GM10266 (cell line): ENCODE measurements around the gene RPF1.

Experiments
- DNase-seq: peaks from one replicate; pipeline ENCODE4 v3.0.0; 2012; ENCODE audit errors: extremely low spot score
- TF ChIP-seq, protein P1 (sequence below): IDR thresholded peaks from 2 replicates; pipeline ENCODE4 v1.5.1; 2012; ENCODE audit warnings: mild to moderate bottlenecking, low read depth; ENCODE audit not compliant: control insufficient read depth, insufficient read depth; ENCODE audit errors: missing control alignments

The RPF1 gene

DNA sequence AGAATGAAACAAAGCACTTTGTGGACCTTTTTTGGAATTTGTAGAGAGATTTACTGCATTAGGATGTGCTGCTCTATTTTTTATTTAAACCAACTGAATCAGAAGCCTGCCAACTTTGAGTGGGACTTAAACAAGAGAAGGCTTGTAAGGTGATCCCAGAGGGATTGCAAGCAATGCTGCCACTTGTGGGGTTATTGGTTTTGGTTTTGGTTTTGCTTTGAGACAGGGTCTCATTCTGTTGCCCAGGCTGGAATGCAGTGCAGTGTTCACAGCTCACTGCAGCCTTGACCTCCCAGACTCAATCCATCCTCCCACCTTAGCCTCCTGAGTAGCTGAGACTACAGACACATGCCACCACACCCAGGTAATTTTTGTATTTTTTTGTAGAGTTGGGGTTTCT lies 59.5 kb downstream of the RPF1 start:
- TF ChIP-seq, protein P1, sequence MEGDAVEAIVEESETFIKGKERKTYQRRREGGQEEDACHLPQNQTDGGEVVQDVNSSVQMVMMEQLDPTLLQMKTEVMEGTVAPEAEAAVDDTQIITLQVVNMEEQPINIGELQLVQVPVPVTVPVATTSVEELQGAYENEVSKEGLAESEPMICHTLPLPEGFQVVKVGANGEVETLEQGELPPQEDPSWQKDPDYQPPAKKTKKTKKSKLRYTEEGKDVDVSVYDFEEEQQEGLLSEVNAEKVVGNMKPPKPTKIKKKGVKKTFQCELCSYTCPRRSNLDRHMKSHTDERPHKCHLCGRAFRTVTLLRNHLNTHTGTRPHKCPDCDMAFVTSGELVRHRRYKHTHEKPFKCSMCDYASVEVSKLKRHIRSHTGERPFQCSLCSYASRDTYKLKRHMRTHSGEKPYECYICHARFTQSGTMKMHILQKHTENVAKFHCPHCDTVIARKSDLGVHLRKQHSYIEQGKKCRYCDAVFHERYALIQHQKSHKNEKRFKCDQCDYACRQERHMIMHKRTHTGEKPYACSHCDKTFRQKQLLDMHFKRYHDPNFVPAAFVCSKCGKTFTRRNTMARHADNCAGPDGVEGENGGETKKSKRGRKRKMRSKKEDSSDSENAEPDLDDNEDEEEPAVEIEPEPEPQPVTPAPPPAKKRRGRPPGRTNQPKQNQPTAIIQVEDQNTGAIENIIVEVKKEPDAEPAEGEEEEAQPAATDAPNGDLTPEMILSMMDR = no peak
- DNase-seq = no peak

DNA sequence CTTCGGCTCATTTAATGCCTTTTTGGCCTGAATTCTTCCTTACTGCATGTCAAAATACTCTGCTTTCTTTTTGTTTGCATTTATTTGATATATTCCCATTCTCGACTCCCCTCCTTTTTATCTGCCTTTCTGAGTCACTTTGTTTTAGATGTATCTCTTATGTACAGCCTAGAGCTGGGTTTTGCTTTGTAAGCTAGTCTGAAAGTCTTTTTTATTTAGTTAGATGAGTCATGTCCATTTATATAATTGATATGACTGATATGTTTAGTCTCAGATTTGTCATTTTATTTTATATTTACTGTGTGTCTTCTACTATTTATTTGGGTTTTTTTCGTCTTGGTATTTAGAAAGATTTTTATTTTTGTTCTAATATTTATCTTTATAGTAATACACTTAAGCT lies 60.9 kb downstream of the RPF1 start:
- TF ChIP-seq, protein P1 = no peak
- DNase-seq = no peak

DNA sequence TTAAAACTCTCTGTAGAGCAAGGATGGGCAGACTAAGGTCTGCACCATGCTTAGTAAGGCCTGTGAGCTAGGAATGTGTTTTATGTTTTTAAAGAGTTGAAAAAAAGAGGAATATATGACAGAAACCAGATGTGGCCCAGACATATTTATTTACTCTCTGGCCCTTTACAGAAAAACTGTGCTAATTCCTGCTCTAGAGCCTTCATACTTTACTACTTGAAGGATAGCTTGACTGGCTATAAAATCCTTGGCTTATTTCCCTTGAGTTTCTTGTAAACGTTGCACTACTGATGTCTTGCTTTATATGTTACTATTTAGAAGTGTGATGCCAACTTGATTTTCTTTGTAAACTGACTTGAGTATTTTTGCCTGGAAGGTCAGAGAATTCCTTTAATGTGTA lies 61.7 kb downstream of the RPF1 start:
- TF ChIP-seq, protein P1 = no peak
- DNase-seq = no peak

DNA sequence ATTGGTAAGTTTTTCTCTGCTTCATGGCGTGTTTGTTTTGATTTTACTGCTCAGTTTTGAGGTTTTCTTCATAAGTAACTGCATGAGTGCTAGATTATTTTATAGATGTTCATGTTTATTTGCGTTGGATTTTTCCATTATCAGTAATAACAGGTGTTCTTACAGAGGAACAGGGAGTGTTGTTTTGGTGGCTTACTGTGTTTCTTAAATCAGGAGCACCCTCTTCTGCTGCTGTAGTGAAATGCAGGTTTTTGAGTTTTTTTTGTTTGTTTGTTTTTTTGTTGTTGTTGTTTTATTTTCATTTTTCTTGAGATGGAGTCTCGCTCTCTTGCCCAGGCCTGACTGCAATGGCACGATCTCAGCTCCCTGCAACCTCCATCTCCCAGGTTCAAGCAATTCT lies 62.6 kb downstream of the RPF1 start:
- TF ChIP-seq, protein P1 = peak; percentile 15
- DNase-seq = no peak
